WTC11 (cell line): ENCODE measurements around the gene OR51F1. TPM values are rescaled to one million over a fixed set of nuclear protein-coding genes. Genes with fewer than 3 reads are reported as not detected.

Experiments used
- ATAC-seq: fragments of 200-7000 bp; cut with Tn5 transposase; 2 replicates; pipeline ENCODE4 v1.10.0; 2021; ENCODE audit warnings: mild to moderate bottlenecking, moderate library complexity
- CTCF ChIA-PET: fragments of 300-600 bp; sonication (Branson Sonifier 250); formaldehyde crosslinking; loops from one replicate; lab custom pipeline; 2021; ENCODE audit warnings: antibody characterized with exemption; lab: Charles Lee
- POLR2A ChIA-PET: fragments of 350-600 bp; sonication (Branson Sonifier 250); formaldehyde crosslinking; loops from one replicate; lab custom pipeline; 2021; ENCODE audit warnings: antibody characterized with exemption; lab: Charles Lee
- DNase-seq: peaks from one replicate; pipeline ENCODE4 v3.0.0; 2021; ENCODE audit warnings: low spot score
- H3K27ac Mint-ChIP-seq: 2 replicates; pipeline ENCODE4 v1.8.0; 2021; ENCODE audit warnings: mixed read lengths
- H3K27me3 Mint-ChIP-seq: 2 replicates; pipeline ENCODE4 v1.8.0; 2021; ENCODE audit warnings: low read depth, mild to moderate bottlenecking, moderate library complexity, mixed read lengths
- H3K36me3 Mint-ChIP-seq: 2 replicates; pipeline ENCODE4 v1.8.0; 2021; ENCODE audit warnings: mixed read lengths
- H3K4me1 Mint-ChIP-seq: 2 replicates; pipeline ENCODE4 v1.8.0; 2022; ENCODE audit warnings: mixed read lengths
- H3K4me3 Mint-ChIP-seq: 2 replicates; pipeline ENCODE4 v1.8.0; 2021; ENCODE audit warnings: mild to moderate bottlenecking, moderate library complexity, mixed read lengths
- H3K9me3 Mint-ChIP-seq: 2 replicates; pipeline ENCODE4 v1.8.0; 2021; ENCODE audit warnings: mixed read lengths
- ARID4B ChIP-seq: sonication (generic); formaldehyde crosslinking; IDR thresholded peaks from 2 replicates; pipeline ENCODE4 v1.8.0; 2023; ENCODE audit warnings: missing genetic modification reagents, mild to moderate bottlenecking, borderline replicate concordance
- EMX1 ChIP-seq: fragments of 250-450 bp; sonication (Bioruptor Pico); IDR thresholded peaks from 2 replicates; pipeline ENCODE4 v1.8.0; 2021; ENCODE audit warnings: mild to moderate bottlenecking
- ETV6 ChIP-seq: sonication (generic); formaldehyde crosslinking; IDR thresholded peaks from 2 replicates; pipeline ENCODE4 v1.8.1; 2022; ENCODE audit warnings: mild to moderate bottlenecking, missing genetic modification reagents
- GRHL2 ChIP-seq: fragments of 250-450 bp; sonication (Bioruptor Pico); IDR thresholded peaks from 2 replicates; pipeline ENCODE4 v1.8.0; 2022; ENCODE audit warnings: mild to moderate bottlenecking, moderate library complexity; ENCODE audit not compliant: insufficient replicate concordance, severe bottlenecking
- MXD4 ChIP-seq: fragments of 250-450 bp; sonication (Bioruptor Pico); IDR thresholded peaks from 2 replicates; pipeline ENCODE4 v1.8.0; 2021; ENCODE audit warnings: mild to moderate bottlenecking, moderate library complexity, borderline replicate concordance
- OVOL2 ChIP-seq: fragments of 250-450 bp; sonication (Bioruptor Pico); IDR thresholded peaks from 2 replicates; pipeline ENCODE4 v1.9.0; 2021; ENCODE audit warnings: mild to moderate bottlenecking, borderline replicate concordance
- TEAD4 ChIP-seq: sonication (generic); formaldehyde crosslinking; IDR thresholded peaks from 2 replicates; pipeline ENCODE4 v1.8.0; 2022; ENCODE audit warnings: mild to moderate bottlenecking, missing genetic modification reagents
- USF2 ChIP-seq: sonication (generic); formaldehyde crosslinking; IDR thresholded peaks from 2 replicates; pipeline ENCODE4 v1.8.1; 2023; ENCODE audit warnings: mild to moderate bottlenecking, missing genetic modification reagents, moderate library complexity
- ZMAT4 ChIP-seq: fragments of 250-450 bp; sonication (Bioruptor Pico); IDR thresholded peaks from 2 replicates; pipeline ENCODE4 v1.9.0; 2021; ENCODE audit warnings: mild to moderate bottlenecking
- ZNF232 ChIP-seq: sonication (generic); formaldehyde crosslinking; IDR thresholded peaks from 2 replicates; pipeline ENCODE4 v1.8.0; 2022; ENCODE audit warnings: mild to moderate bottlenecking, missing genetic modification reagents
- ZNF281 ChIP-seq: sonication (generic); formaldehyde crosslinking; IDR thresholded peaks from 2 replicates; pipeline ENCODE4 v1.8.0; 2023; ENCODE audit warnings: mild to moderate bottlenecking, missing genetic modification reagents
- total RNA-seq: library from RNA; stranded (reverse); gene quantifications from 3 replicates; pipeline ENCODE4 v1.2.3, GENCODE V29; 2021
- TF ChIP-seq, protein P1 (sequence below): sonication (generic); formaldehyde crosslinking; IDR thresholded peaks from 2 replicates; pipeline ENCODE4 v1.8.0; 2022; ENCODE audit warnings: mild to moderate bottlenecking, missing genetic modification reagents
- TF ChIP-seq, protein P2 (sequence below): sonication (generic); formaldehyde crosslinking; conservative IDR thresholded peaks from 2 replicates; pipeline ENCODE4 v1.8.1; 2023; ENCODE audit warnings: mild to moderate bottlenecking, low read depth, missing genetic modification reagents, moderate library complexity
- TF ChIP-seq, protein P3 (sequence below): sonication (generic); formaldehyde crosslinking; IDR thresholded peaks from 2 replicates; pipeline ENCODE4 v1.8.1; 2023; ENCODE audit warnings: mild to moderate bottlenecking, missing genetic modification reagents
- TF ChIP-seq, protein P4 (sequence below): sonication (generic); formaldehyde crosslinking; IDR thresholded peaks from 2 replicates; pipeline ENCODE4 v1.8.1; 2022; ENCODE audit warnings: missing genetic modification reagents, borderline replicate concordance

The OR51F1 gene
- total RNA-seq, 1 experiment from 2014 or later = not detected

- DNase-seq = no peak
- no peaks in the 10 kb centered on the region for H3K36me3 Mint-ChIP-seq
- no peak overlapping the region for H3K27ac Mint-ChIP-seq
- H3K9me3 Mint-ChIP-seq = no peaks in the 10 kb centered on the region
- no peak for ATAC-seq
- ChIA-PET POLR2A (no interaction called here), CTCF (no interaction called here)
- H3K4me1 Mint-ChIP-seq = no peaks in the 10 kb centered on the region
- TF ChIP-seq ZMAT4 = no peak
- no peak for TF ChIP-seq OVOL2 (CRISPR knock-in tag)
- no peak for TF ChIP-seq ETV6 (CRISPR knock-in tag)
- TF ChIP-seq ZNF232 (CRISPR knock-in tag) = no peak
- no peak for TF ChIP-seq EMX1 (CRISPR knock-in tag)
- TF ChIP-seq ZNF281 = no peak
- TF ChIP-seq, protein P1, sequence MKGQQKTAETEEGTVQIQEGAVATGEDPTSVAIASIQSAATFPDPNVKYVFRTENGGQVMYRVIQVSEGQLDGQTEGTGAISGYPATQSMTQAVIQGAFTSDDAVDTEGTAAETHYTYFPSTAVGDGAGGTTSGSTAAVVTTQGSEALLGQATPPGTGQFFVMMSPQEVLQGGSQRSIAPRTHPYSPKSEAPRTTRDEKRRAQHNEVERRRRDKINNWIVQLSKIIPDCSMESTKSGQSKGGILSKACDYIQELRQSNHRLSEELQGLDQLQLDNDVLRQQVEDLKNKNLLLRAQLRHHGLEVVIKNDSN = no peak
- TF ChIP-seq, protein P2, sequence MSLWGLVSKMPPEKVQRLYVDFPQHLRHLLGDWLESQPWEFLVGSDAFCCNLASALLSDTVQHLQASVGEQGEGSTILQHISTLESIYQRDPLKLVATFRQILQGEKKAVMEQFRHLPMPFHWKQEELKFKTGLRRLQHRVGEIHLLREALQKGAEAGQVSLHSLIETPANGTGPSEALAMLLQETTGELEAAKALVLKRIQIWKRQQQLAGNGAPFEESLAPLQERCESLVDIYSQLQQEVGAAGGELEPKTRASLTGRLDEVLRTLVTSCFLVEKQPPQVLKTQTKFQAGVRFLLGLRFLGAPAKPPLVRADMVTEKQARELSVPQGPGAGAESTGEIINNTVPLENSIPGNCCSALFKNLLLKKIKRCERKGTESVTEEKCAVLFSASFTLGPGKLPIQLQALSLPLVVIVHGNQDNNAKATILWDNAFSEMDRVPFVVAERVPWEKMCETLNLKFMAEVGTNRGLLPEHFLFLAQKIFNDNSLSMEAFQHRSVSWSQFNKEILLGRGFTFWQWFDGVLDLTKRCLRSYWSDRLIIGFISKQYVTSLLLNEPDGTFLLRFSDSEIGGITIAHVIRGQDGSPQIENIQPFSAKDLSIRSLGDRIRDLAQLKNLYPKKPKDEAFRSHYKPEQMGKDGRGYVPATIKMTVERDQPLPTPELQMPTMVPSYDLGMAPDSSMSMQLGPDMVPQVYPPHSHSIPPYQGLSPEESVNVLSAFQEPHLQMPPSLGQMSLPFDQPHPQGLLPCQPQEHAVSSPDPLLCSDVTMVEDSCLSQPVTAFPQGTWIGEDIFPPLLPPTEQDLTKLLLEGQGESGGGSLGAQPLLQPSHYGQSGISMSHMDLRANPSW (CRISPR knock-in tag) = no peak
- no peak for TF ChIP-seq MXD4
- TF ChIP-seq, protein P3, sequence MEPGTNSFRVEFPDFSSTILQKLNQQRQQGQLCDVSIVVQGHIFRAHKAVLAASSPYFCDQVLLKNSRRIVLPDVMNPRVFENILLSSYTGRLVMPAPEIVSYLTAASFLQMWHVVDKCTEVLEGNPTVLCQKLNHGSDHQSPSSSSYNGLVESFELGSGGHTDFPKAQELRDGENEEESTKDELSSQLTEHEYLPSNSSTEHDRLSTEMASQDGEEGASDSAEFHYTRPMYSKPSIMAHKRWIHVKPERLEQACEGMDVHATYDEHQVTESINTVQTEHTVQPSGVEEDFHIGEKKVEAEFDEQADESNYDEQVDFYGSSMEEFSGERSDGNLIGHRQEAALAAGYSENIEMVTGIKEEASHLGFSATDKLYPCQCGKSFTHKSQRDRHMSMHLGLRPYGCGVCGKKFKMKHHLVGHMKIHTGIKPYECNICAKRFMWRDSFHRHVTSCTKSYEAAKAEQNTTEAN (CRISPR knock-in tag) = no peak
- no peak for TF ChIP-seq USF2
- TF ChIP-seq TEAD4 (CRISPR knock-in tag) = no peak
- no peak for TF ChIP-seq GRHL2 (CRISPR knock-in tag)
- no peak overlapping the region for H3K4me3 Mint-ChIP-seq
- no peaks in the 10 kb centered on the region for H3K27me3 Mint-ChIP-seq
Observed at GRCh38 chr11:4748438-4748837, 21.3 kb downstream of the OR51F1 start.

- DNase-seq (no peak), ATAC-seq (no peak)
- no peak for TF ChIP-seq ARID4B (CRISPR knock-in tag)
- TF ChIP-seq, protein P4, sequence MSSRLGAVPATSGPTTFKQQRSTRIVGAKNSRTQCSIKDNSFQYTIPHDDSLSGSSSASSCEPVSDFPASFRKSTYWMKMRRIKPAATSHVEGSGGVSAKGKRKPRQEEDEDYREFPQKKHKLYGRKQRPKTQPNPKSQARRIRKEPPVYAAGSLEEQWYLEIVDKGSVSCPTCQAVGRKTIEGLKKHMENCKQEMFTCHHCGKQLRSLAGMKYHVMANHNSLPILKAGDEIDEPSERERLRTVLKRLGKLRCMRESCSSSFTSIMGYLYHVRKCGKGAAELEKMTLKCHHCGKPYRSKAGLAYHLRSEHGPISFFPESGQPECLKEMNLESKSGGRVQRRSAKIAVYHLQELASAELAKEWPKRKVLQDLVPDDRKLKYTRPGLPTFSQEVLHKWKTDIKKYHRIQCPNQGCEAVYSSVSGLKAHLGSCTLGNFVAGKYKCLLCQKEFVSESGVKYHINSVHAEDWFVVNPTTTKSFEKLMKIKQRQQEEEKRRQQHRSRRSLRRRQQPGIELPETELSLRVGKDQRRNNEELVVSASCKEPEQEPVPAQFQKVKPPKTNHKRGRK (CRISPR knock-in tag) = no peak
- ChIA-PET CTCF (no interaction called here), POLR2A (no interaction called here)
- Mint-ChIP-seq H3K36me3 (no peaks in the 10 kb centered on the region), H3K27ac (no peak overlapping the region), H3K27me3 (no peaks in the 10 kb centered on the region), H3K4me3 (no peak overlapping the region), H3K9me3 (no peaks in the 10 kb centered on the region), H3K4me1 (no peaks in the 10 kb centered on the region)
Observed at GRCh38 chr11:4740735-4741134, 29.0 kb downstream of the OR51F1 start.
